ENCODE results near the gene WASHC2A.
"Not testable (repeated sequence)": the region's sequence is repeated elsewhere in the genome, so short reads cannot be mapped to it uniquely, and the experiment has no call there.

Gene WASHC2A, protein sequence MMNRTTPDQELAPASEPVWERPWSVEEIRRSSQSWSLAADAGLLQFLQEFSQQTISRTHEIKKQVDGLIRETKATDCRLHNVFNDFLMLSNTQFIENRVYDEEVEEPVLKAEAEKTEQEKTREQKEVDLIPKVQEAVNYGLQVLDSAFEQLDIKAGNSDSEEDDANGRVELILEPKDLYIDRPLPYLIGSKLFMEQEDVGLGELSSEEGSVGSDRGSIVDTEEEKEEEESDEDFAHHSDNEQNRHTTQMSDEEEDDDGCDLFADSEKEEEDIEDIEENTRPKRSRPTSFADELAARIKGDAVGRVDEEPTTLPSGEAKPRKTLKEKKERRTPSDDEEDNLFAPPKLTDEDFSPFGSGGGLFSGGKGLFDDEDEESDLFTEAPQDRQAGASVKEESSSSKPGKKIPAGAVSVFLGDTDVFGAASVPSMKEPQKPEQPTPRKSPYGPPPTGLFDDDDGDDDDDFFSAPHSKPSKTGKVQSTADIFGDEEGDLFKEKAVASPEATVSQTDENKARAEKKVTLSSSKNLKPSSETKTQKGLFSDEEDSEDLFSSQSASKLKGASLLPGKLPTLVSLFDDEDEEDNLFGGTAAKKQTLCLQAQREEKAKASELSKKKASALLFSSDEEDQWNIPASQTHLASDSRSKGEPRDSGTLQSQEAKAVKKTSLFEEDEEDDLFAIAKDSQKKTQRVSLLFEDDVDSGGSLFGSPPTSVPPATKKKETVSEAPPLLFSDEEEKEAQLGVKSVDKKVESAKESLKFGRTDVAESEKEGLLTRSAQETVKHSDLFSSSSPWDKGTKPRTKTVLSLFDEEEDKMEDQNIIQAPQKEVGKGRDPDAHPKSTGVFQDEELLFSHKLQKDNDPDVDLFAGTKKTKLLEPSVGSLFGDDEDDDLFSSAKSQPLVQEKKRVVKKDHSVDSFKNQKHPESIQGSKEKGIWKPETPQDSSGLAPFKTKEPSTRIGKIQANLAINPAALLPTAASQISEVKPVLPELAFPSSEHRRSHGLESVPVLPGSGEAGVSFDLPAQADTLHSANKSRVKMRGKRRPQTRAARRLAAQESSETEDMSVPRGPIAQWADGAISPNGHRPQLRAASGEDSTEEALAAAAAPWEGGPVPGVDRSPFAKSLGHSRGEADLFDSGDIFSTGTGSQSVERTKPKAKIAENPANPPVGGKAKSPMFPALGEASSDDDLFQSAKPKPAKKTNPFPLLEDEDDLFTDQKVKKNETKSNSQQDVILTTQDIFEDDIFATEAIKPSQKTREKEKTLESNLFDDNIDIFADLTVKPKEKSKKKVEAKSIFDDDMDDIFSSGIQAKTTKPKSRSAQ (N-terminal part only)

DNA sequence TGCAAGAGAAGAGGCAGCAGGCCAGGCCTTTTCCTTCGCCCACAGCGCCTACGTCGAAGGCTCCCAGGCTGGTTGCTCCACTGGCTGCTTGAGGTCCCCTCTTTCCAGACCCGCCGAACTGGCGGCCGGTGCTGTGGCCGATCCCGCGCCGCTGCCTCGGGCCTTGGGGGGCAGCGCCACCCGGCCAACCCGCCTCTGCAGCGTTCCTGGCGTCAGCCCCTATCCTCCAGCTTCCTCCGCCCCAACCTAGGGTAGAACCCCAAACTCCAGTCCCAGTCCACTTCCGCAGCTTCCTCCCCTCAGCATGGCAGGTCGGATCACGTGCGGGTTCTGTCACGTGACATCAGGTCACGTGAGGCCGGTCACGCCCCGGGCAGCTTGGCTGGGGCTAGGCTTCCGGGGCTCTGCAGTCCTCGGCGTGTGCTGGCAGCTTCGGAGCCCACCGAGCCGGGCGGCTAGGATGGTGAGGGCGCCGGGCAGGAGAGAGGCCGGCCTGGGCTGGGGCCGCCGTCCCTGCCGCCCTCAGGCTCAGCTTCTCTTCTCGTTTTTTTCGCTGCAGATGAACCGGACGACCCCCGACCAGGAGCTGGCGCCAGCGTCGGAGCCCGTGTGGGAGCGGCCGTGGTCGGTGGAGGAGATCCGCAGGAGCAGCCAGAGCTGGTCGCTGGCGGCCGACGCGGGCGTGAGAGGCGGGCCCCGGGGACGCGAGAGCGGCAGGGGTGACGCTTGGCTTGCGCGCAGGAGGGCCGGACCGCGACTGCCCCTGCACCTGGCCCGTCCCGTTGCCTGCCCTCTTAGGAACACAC, at the start of gene WASHC2A:
TSS of gene WASHC2A (plus strand) at position 409 of the 806 bp plus-strand sequence. CDS start at position 461, 52 bp downstream.
- Histone ChIP-seq H3K9ac (peak within 1 kb of the TSS; percentile 19; the same call in 1 of the 2 replicates), H2AFZ (ENCODE audit: low read depth) (peak within 1 kb of the TSS; percentile 64), H3K4me2 (peak within 1 kb of the TSS; percentile 51)
- not testable (repeated sequence) for H3K27ac ChIP-seq; H3K4me3 ChIP-seq (IDR thresholded peaks at IDR 0.05; ENCODE audit: insufficient read depth, low read depth, low read length); H3K27me3 ChIP-seq (ENCODE audit: insufficient read depth, low read depth); H3K36me3 ChIP-seq (ENCODE audit: insufficient read depth); H4K20me1 ChIP-seq (ENCODE audit: insufficient read depth); H3K4me1 ChIP-seq (ENCODE audit: low read depth, poor library complexity, severe bottlenecking); H3K79me2 ChIP-seq (ENCODE audit: insufficient read depth, low read depth)

DNA sequence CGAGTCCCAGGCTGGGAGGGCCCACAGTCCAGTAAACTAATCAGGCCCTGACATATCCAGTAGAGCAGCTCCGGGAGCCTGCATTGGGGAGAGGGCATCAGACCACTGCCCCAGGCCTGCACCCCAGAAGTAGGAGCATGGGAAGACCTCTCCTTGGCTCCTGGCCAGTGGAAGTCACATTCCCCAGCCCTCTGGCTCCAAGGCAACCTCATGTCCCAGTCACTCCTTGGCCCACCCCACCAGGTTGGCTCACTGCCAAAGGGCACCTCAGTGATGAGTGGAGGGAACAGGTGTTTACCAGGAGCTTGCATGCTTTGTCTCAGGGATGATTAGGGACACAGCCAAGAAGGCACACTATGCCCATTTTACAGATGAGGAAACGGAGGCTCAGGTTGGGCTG, 48.5 kb upstream of the WASHC2A start:
- not testable (repeated sequence) for H3K4me1 ChIP-seq (ENCODE audit: low read depth, poor library complexity, severe bottlenecking); H2AFZ ChIP-seq (ENCODE audit: low read depth); H3K4me2 ChIP-seq; H3K27ac ChIP-seq; H3K36me3 ChIP-seq (ENCODE audit: insufficient read depth); H3K27me3 ChIP-seq (ENCODE audit: insufficient read depth, low read depth); H4K20me1 ChIP-seq (ENCODE audit: insufficient read depth); H3K79me2 ChIP-seq (ENCODE audit: insufficient read depth, low read depth); H3K9ac ChIP-seq; H3K4me3 ChIP-seq (IDR thresholded peaks at IDR 0.05; ENCODE audit: insufficient read depth, low read depth, low read length)

DNA sequence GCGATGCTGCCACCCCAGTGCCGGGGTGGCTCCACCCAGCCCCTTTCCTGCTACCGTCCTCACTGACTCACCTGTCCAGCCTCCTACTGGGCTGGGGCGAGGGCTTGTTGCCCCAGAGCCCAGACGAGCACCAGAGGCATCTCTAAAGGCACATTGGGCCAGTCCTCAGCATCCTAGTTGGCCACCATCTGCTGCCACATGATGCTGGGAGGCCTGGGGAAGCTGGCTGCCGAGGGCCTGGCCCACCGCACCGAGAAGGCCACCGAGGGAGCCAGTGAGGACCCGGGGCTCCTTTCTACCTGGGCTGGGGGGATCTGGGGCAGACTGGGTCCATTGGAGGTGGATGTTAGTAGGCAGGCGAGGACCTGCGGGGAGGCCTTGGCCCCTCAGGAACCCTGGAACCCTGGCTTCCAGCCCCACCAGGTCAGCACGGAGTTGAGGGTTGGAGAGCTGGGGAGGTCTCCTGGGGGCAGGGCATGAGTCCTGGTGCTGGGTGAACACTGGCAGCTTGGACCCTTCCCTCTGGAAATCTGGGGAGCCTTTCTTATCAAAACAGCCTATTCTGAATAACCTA, 47.2 kb upstream of the WASHC2A start:
- not testable (repeated sequence) for H3K9ac ChIP-seq; H3K4me2 ChIP-seq; H3K4me1 ChIP-seq (ENCODE audit: low read depth, poor library complexity, severe bottlenecking); H3K4me3 ChIP-seq (IDR thresholded peaks at IDR 0.05; ENCODE audit: insufficient read depth, low read depth, low read length); H4K20me1 ChIP-seq (ENCODE audit: insufficient read depth); H3K27ac ChIP-seq; H2AFZ ChIP-seq (ENCODE audit: low read depth); H3K36me3 ChIP-seq (ENCODE audit: insufficient read depth); H3K27me3 ChIP-seq (ENCODE audit: insufficient read depth, low read depth); H3K79me2 ChIP-seq (ENCODE audit: insufficient read depth, low read depth)

DNA sequence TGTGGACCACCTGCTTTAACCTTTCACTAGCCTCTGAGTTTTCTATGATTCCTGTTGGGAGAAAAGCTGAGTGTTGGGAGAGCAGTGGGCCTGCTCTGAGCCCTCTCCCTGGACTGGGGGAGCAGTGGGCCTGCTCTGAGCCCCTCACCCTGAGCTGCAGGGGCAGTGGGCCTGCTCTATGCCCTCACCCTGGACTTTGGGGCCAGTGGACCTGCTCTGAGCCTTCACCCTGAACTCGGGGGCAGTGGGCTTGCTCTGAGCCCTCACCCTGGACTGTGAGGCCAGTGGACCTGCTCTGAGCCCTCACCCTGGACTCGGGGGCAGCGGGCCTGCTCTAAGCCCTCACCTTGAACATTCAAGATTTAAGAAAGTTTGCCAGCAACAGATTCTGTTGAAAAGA, 46.1 kb upstream of the WASHC2A start:
- Histone ChIP-seq H4K20me1 (ENCODE audit: insufficient read depth) (no peaks in the 10 kb centered on the region), H3K27me3 (ENCODE audit: insufficient read depth, low read depth) (no peaks in the 10 kb centered on the region), H2AFZ (ENCODE audit: low read depth) (no peak overlapping the region), H3K4me3 (IDR thresholded peaks at IDR 0.05; ENCODE audit: insufficient read depth, low read depth, low read length) (no peak overlapping the region), H3K9ac (no peak overlapping the region), H3K79me2 (ENCODE audit: insufficient read depth, low read depth) (no peaks in the 10 kb centered on the region), H3K27ac (no peak overlapping the region), H3K4me2 (no peak overlapping the region), H3K4me1 (ENCODE audit: low read depth, poor library complexity, severe bottlenecking) (no peaks in the 10 kb centered on the region), H3K36me3 (ENCODE audit: insufficient read depth) (no peaks in the 10 kb centered on the region)
- TF ChIP-seq, protein P1, sequence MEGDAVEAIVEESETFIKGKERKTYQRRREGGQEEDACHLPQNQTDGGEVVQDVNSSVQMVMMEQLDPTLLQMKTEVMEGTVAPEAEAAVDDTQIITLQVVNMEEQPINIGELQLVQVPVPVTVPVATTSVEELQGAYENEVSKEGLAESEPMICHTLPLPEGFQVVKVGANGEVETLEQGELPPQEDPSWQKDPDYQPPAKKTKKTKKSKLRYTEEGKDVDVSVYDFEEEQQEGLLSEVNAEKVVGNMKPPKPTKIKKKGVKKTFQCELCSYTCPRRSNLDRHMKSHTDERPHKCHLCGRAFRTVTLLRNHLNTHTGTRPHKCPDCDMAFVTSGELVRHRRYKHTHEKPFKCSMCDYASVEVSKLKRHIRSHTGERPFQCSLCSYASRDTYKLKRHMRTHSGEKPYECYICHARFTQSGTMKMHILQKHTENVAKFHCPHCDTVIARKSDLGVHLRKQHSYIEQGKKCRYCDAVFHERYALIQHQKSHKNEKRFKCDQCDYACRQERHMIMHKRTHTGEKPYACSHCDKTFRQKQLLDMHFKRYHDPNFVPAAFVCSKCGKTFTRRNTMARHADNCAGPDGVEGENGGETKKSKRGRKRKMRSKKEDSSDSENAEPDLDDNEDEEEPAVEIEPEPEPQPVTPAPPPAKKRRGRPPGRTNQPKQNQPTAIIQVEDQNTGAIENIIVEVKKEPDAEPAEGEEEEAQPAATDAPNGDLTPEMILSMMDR (conservative IDR thresholded peaks at IDR 0.05; ENCODE audit: low read depth, low read length), result no peak

DNA sequence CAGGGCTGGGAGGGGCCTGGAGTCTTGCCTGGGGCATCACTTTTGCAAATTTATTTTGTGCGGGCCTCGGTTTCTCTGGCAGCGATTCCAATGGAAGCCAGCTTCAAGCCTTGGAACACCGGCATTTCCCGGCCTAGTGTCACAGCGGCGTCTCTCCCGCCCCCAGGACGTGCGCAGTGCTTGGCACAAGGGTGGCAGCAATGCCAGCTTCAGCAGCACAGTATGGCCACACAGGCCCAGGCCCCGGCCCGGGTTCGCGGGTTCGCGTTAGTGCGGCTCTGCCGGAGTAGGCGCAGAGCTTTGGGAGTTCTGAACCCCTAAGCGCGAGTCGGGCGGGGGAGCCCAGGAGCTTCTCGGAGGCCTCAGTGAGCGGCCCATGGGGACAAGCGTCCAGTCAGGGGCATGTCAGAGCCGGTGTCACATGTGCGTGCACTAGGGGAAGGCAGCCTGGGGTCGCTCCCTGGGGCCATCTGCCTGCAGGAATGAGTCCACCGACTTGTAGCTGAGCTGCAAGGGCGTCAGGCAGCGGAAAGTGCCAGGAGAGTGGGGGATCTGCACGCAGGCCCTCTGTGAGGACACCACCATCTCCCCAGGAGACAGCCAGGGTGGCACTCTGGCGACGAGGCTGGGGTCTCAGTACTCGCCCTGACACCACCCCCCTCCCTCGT, 42.9 kb upstream of the WASHC2A start:
- not testable (repeated sequence) for H3K4me1 ChIP-seq (ENCODE audit: low read depth, poor library complexity, severe bottlenecking); H2AFZ ChIP-seq (ENCODE audit: low read depth); H3K4me2 ChIP-seq; H3K79me2 ChIP-seq (ENCODE audit: insufficient read depth, low read depth); H3K27me3 ChIP-seq (ENCODE audit: insufficient read depth, low read depth); H3K27ac ChIP-seq; H3K9ac ChIP-seq; H3K36me3 ChIP-seq (ENCODE audit: insufficient read depth); H4K20me1 ChIP-seq (ENCODE audit: insufficient read depth); H3K4me3 ChIP-seq (IDR thresholded peaks at IDR 0.05; ENCODE audit: insufficient read depth, low read depth, low read length)

Data from KMS-11 (cell line).